HT-29 (cell line): ENCODE results near the gene DTNA. TPM values are rescaled to one million over a fixed set of nuclear protein-coding genes. Genes with fewer than 3 reads are reported as not detected.
"Not testable (repeated sequence)": the region's sequence is repeated elsewhere in the genome, so short reads cannot be mapped to it uniquely, and the experiment has no call there.

Source experiments
- DNase-seq: peaks from one replicate; pipeline ENCODE4 v3.0.0-alpha.2; 2015; ENCODE audit warnings: low spot score
- total RNA-seq: library from RNA; depleted of rRNA; stranded (reverse); fragments of >200 nt; shearing (Covaris generic); gene quantifications from 2 replicates; pipeline ENCODE4 v1.2.3, GENCODE V29; 2014; rRNA removed

The DTNA gene
- 0.18 TPM in 1 of 2 replicates, not detected in the other for total RNA-seq

- DNase-seq: no peak
These were observed at the start of gene DTNA for GRCh38 chr18:34709750-34710441. Gene DTNA (plus strand): TSS chr18:34710298. CDS start chr18:34755977, 45,679 bp downstream.

DNA sequence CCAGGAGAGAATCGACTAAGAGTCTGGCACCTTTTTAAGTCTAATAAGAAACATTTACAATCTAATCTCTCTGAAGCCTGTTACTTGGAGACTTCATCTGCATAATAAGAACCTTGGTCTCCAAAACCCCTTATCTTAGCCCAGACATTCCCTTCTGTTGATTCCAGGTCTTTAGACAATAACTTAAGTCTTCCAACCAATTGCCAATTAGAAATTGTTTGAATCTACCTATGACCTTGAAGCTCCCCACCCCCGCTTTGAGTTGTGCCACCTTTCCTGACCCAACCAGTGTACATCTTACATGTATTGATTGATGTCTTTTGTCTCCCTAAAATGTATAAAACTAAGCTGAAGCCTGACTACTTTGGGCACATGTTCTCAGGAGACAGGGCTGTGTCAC lies 49.5 kb upstream of the DTNA start:
- DNase-seq: no peak

- DNase-seq: peak; percentile 68
These were observed 48.5 kb upstream of the DTNA start for GRCh38 chr18:34661464-34662087.

- no peak for DNase-seq
These were observed 33.1 kb upstream of the DTNA start for GRCh38 chr18:34676816-34677574.

- DNase-seq: not testable (repeated sequence)
These were observed 20.3 kb upstream of the DTNA start for GRCh38 chr18:34689750-34690149.

GRCh38 chr18:34691614-34692013 lies 18.5 kb upstream of the DTNA start:
- DNase-seq: no peak

DNA sequence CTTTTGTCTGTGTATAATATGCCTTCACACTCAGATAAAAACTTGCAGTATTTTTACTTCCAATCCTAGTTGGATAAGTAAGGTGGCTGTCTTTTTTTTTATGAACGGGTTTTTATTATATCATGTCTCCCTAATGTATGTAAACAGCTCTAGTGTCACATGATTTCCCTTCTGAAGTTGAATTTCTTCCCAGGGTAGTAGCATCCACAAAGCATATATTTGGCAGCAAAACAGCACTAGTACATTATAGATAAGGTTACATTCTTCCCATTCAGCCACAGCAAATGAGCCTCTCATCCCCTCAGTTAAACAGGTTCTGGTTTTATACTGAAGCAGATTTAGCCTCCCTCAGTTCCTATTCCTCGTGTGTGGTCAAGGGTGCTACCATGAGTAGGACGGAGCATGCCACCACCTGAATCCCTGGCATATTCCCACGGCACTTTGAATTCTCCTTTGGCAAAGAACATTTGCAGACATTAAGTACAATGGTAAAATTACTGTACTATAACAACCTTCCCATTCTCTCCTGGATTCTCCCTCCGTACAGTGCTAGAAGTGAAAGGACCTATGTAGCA lies 15.4 kb upstream of the DTNA start:
- no peak for DNase-seq

GRCh38 chr18:34695310-34695709 lies 14.8 kb upstream of the DTNA start:
- no peak for DNase-seq

DNA sequence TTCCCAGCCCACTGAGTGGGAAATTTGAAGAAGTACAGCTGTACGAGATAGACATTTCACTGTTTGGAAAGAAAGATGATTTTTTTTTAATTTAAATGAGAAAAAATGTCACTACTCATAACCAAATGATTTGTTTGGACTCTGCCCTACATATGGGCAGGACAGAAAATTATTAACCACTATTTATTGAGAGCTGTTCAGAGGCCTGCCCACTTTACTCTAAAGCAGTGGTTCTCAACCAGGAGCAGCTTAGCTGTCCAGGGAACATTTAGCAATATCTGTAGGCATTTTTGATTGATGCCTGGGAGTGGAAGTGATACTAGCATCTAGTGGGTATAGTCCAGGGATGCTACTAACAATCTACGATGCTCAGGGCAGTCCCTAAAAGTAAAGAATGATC lies 13.4 kb upstream of the DTNA start:
- no peak for DNase-seq

DNA sequence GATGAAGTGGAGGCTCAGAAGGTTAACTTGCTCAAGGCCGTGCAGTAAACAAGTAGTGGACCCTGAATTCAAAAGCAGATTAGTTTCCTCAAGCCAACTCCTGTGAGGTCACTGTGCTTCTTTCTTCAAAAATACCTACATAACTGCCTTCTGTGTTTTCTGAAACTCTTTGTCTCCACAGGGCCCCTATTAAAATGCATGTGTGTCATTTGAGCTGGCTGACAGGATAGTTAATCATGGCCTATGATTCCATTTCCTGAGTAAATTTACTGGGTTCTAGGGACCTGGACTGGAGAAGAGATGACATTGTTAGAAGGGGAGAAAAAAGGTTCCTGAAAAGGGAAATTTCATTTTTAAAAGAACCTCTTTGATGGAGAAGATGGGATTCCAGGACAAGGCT lies 12.9 kb upstream of the DTNA start:
- no peak for DNase-seq

- no peak for DNase-seq
These were observed 12.2 kb upstream of the DTNA start for GRCh38 chr18:34697891-34698290.

DNA sequence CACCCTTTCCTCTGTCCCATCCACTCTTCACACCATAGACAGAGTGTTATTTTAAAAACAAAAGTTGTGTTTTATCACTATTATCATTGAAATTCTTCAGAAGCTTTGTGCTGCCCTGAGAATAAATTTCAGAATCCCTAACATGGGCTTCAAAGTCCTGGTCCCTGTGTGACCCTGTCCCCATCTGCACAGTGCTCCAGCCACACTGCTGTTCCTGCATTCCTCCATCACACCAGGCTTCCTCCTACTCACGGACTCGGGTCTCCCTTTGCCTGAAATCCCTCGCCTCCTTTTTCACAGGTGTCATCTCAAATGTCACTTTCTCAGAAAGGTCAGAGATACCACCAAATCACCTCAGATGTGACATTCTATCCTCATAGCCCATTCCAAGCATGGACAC lies 8.2 kb upstream of the DTNA start:
- DNase-seq: no peak

GRCh38 chr18:34702814-34703213 lies 7.3 kb upstream of the DTNA start:
- DNase-seq: no peak

DNA sequence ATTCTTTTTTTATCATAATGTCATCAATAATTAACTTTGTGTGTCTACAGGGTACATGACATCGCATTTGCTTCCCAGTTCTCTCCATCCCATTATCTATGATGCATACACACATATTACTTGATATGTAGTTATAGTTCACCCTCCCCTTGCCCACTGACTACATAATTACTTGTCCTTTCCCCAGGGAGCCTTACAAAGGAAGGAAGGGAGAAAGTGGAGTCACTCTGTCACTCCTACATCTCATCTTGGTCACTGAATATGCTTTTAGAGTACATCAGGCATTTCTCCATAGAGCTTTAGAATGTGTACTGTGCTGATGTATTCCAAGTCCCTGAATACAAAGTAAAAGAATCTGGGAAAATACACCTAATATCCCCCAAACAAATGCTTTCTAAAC lies 6.0 kb upstream of the DTNA start:
- DNase-seq: no peak

DNA sequence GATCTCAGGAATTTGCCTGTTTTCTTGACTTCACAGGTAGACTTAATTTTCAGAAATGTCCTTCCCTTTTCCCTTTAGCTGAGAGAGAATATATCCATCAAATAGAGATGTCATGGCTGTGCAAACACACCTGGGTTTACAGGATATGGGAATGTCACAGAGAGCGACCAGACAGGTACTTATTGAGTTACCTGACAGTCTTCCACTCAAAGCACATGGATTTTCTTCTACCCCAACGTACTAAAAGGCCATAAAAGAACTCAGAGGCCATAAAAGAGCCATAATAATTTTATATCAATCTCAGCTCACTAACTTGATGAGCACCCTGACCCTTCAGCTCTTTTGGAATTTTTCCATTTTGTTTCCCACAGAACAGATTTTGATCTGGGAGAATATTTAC lies 5.3 kb upstream of the DTNA start:
- DNase-seq: no peak

GRCh38 chr18:34707670-34708069 lies 2.4 kb upstream of the DTNA start:
- peak; percentile 68 for DNase-seq

DNA sequence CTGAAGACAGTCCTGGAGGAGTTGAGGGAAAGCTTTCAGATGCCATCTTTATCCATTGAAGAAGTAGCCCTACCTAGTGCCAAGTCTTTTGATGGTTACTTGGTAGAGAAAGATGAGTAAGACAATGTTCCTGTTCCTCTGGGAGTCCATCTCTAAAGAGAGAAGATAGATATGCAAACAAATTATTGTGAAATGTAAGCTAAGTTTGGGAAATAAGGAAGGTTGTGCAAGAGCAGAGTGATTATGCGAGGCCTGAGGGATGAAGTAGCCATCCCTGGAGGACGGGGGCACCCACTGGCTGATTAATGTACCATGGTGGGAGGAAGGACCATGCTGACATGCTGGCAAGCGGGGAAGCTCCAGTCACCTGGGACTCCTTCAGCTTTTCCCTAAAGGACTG lies 994 bp upstream of the DTNA start:
- no peak for DNase-seq

DNA sequence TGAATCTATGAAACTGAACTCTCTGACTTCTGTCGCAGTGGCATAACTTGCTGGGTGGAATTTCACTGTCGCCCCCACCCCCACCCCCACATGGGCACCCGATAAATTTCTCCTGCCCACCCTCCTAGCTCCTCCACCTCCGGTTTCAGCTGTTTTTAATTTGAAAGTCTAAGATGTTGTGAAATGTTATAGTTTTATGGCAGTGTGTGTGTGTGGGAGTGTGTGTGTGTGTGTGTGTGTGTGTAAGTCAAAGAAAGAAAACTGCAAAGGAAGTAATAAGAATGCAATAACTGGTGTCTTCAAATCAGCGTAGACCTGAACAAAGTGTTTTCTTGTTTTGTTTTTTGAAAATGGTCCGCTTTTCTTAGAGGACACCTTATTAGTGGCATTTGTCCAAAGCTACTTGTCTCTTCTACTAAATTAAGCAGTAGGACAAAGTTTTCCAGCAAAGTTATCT lies 388 bp downstream of the DTNA start:
- DNase-seq: no peak

GRCh38 chr18:34710934-34711333 lies 836 bp downstream of the DTNA start:
- DNase-seq: no peak

DNA sequence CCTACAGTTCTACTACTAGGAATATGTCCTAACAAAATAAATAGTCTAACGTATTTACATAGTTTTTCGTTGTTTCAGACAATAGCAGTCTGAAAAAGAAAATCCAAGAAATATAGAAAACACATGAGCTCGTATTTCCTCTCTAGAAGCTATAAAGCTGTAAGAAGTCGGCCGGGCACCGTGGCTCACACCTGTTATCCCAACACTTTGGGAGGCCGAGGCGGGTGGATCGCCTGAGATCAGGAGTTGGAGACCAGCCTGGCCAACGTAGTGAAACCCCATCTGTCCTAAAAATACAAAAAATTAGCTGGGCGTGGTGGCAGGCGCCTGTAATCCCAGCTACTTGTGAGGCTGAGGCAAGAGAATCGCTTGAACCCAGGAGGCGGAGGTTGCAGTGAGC lies 6.0 kb downstream of the DTNA start:
- not testable (repeated sequence) for DNase-seq

DNA sequence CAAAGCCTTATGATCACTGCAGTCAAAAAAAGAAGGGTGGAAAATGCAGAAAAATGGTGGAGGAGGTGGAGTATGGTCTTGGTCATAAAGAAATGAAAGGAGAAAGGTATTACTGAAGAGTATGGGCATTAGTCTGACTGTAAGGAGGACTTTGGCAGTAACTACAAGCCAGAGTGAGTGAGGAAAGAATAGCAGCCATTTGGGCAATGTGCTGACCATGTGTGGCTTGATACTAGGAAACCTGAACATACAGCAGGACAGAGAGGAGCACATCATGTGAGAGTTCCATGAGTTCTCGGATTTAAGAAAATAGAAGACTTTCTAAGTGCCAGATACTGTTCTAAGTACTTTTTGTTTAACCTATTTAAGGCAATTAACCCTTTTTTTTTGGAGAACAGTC lies 8.5 kb downstream of the DTNA start:
- no peak for DNase-seq

DNA sequence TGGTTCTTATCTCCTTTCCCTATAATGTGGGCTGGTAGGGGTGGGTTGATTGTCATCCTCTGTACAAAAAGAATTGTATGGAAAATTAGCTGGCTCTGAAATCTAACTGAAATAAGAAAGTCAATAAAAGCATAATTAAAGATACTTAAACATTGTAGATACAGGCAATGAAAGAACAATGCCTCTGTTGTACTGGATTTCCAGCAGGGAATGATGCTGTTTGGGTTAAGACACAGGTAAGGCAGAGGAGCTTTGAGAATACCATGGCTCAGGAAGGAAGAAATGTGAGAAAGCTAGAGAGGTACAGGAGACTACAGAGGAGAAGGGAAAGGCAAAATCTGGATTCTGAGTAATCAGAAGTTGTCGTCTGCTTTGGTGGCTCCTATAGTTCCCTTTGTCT lies 10.1 kb downstream of the DTNA start:
- DNase-seq: no peak
